Right cardiac atrium (tissue), 5 donors: ENCODE data around the gene RNF149. TPM values are rescaled to one million over a fixed set of nuclear protein-coding genes. Genes with fewer than 3 reads are reported as not detected.

ENCODE experiments used
- ATAC-seq, 2 donors: fragments of 200-7000 bp; cut with Tn5 transposase; one replicate each; pipeline versions ENCODE4 v1.8.0 to v1.9.1; 2020; ENCODE audit warnings: moderate library complexity in 2 of 2, mild to moderate bottlenecking in 1 of 2
- DNase-seq, 3 donors: peaks; one replicate each; pipeline ENCODE4 v3.0.0-alpha.2; 2020
- H3K27ac ChIP-seq: one replicate; pipeline ENCODE4 v1.5.1; 2013; ENCODE audit warnings: mild to moderate bottlenecking, low read length, control low read depth, moderate library complexity
- H3K27me3 ChIP-seq: one replicate; pipeline ENCODE4 v1.6.1; 2013; ENCODE audit not compliant: control insufficient read depth, insufficient read depth
- H3K4me1 ChIP-seq: one replicate; pipeline ENCODE4 v1.6.1; 2013; ENCODE audit warnings: low read length; ENCODE audit not compliant: control insufficient read depth, insufficient read depth
- H3K4me3 ChIP-seq: one replicate; pipeline ENCODE4 v1.5.1; 2013; ENCODE audit warnings: low read length, control low read depth
- H3K9me3 ChIP-seq: one replicate; pipeline ENCODE4 v1.6.1; 2013; ENCODE audit warnings: low read length; ENCODE audit not compliant: control insufficient read depth
- WGBS: extraction: QIAGEN DNeasy Blood & Tissue Kit; methylation state at CpG from one replicate; pipeline ENCODE4 v1.1.7; 2013; 5-methylcytosine and 5-hydroxymethylcytosine counted together
- intact Hi-C, 4 donors: fragments of 100-400 bp; cut with DNase I; formaldehyde crosslinking; loops; one replicate each; pipeline versions ENCODE4 v1.11.0 to v1.14.0; 2022 to 2023
- polyA plus RNA-seq: library from polyadenylated mRNA; stranded (reverse); fragments of 200-250 nt; gene quantifications from one replicate; pipeline ENCODE4 v1.2.3, GENCODE V29; 2013
- total RNA-seq, 4 donors: library from RNA; stranded (reverse); fragmentation: NEBNext Ultra II Directional; extraction: Animal tissue kit (Norgen Biotek cat#: 25700); gene quantifications; one replicate each; pipeline ENCODE4 v1.2.1, GENCODE V29; 2021
- donor health status: healthy with polysubstance abuse.
- donor health status: DM: no; HTN: yes; CAD: no.
- donor health status: DM: no; HTN: no; CAD: no.
- donor health status: DM: no; HTN: yes; CAD: no; lungs with severe emphysema.
- donor health status: DM: yes; HTN: yes; CAD: no.

RNF149 gene
- total and polyA plus RNA-seq, 5 donors = 18.0 to 40.6 (median 22.7) TPM

DNA sequence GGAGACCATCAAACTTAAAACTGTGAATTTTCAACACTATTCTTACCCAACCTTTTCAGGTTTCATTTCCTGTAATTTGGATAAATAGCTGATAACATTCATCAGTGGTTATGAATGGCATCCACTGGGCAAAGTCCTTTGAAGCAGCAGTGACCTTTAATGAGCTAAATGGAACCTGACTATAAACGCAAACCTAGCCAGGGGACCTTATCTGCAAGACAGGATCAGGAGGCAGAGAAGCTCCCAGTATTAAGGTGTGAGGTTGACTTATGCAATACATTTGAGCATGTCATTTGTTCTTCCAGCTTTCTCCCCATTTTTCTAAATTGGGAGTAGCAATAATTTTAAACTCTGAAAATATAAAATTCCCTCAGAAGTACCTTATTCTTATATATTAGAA is 40.4 kb upstream of the RNF149 start:
- WGBS = 63% methylated on average over 1 of the region's 1 CpG
- intact Hi-C loops = loop anchor here in 1 of 4 donors (10.0 kb wide), 1 partner anchor 486 kb away; no protein-coding TSS in a partner anchor
- Histone ChIP-seq H3K9me3 (no peaks in the 10 kb centered on the region), H3K4me3 (no peak overlapping the region), H3K4me1 (no peaks in the 10 kb centered on the region), H3K27ac (no peak overlapping the region), H3K27me3 (no peaks in the 10 kb centered on the region)
- no peak for DNase-seq
- no peak for ATAC-seq

DNA sequence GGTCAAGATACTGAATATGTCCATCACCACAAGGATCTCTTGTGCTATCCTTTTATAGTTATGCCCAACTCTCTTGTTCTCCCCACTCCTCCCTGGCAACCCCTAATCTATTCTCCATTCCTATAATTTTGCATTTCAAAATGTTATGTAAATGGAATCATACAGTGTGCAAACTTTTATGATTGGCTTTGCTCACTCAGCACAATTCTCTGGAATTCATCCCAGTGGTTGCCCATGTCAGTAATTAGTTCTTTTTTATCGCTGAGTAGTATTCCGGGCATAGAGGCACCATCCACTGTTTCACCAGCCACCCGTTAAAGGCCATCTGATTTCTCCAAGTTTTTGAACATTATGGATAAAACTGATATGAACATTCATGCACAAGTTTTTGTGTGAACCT is 38.4 kb upstream of the RNF149 start:
- no peaks in the 10 kb centered on the region for H3K27me3 ChIP-seq
- no peaks in the 10 kb centered on the region for H3K4me1 ChIP-seq
- DNase-seq (no peak), ATAC-seq (no peak)
- WGBS = 98% methylated on average over 3 of the region's 3 CpGs
- no peak overlapping the region for H3K4me3 ChIP-seq
- H3K9me3 ChIP-seq = no peaks in the 10 kb centered on the region
- H3K27ac ChIP-seq = no peak overlapping the region
- intact Hi-C loops = loop anchor here in 1 of 4 donors (10.0 kb wide), 1 partner anchor 488 kb away; no protein-coding TSS in a partner anchor

DNA sequence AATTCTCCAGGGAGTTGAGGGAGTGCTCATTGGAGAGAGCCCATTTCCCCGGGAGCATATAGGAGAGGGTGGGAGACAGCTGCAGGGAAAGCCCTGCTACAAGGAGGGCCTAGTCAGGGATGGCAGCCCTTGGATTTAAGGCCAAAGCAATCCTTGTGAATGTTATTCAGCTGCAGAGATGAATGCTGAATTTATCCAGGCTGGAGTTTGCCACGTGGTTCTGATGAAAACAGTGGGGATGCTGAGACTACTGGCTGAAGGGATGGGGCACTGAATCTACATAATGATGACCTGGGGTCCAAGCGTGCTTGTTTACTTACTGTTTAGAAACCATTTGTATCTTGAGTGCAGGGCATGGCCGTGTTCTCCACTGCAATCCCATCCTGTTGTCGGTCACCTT is 35.6 kb upstream of the RNF149 start:
- WGBS = 68% methylated on average over 5 of the region's 5 CpGs
- H3K27me3 ChIP-seq = no peaks in the 10 kb centered on the region
- no peak overlapping the region for H3K4me3 ChIP-seq
- ATAC-seq (no peak), DNase-seq (no peak)
- H3K27ac ChIP-seq = no peak overlapping the region
- H3K9me3 ChIP-seq = no peaks in the 10 kb centered on the region
- intact Hi-C loops = loop anchor here in 1 of 4 donors (10.0 kb wide), 1 partner anchor 491 kb away; no protein-coding TSS in a partner anchor
- no peaks in the 10 kb centered on the region for H3K4me1 ChIP-seq

DNA sequence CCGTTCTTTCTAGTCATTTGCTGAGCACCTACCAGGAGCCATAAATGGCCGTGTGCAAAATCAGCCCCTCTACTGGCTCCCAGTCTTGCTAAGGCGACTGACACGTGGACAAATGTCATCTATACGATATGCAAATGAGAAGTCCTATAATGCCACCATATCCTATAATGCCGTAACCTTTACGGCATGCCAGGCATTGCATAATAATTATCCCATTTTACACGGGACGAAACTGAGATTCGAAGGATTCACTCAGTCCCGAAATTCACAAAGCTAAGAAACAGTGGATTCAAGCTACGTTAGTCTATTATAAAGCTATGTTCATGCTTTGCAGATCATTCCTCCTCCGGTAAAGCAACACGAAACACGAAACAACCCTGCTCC is 34.1 kb upstream of the RNF149 start:
- ATAC-seq = no peak
- intact Hi-C loops = loop anchor here in 1 of 4 donors (10.0 kb wide), 1 partner anchor 492 kb away; no protein-coding TSS in a partner anchor
- no peaks in the 10 kb centered on the region for H3K9me3 ChIP-seq
- no peak for DNase-seq
- no peak overlapping the region for H3K4me3 ChIP-seq
- no peaks in the 10 kb centered on the region for H3K27me3 ChIP-seq
- 91% methylated on average over 15 of the region's 15 CpGs for WGBS
- H3K27ac ChIP-seq = no peak overlapping the region
- H3K4me1 ChIP-seq = no peaks in the 10 kb centered on the region

DNA sequence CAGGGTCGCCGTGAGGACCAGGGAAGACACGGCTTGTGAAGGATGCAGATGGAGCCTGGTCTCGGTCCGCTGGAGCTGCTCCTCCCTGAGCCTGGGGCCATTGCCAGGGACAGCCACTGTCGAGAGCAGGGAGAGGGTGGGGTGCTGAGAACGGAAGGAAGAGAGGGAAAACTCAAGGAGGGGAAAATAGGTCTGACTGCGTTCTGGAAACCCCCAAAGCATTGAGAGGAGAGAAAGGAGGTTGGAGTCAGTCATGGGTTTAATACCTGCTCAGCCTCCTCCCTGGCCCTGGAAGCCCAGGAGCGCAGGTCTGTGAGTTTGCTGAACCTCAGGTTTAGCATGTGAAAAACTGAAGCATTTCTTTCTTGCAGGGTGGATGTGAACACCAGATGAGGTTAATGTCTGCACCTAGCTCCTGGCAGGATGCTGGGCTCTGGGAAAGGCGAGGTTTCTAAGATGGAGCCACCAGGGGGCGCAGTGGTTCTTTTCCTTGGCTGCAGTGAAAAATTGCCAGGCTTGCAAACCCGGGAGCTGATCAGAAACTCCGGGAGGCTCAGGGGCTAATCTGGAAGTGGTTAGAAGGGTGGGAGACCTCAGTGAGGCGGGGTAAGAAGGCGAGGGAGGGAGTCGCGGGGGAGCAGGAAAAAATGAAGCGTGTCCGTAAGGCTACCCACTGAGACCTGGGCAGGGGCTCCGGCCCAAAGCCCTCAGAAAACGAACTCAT is 33.6 kb upstream of the RNF149 start:
- Histone ChIP-seq H3K9me3 (no peaks in the 10 kb centered on the region), H3K4me3 (no peak overlapping the region), H3K4me1 (no peaks in the 10 kb centered on the region), H3K27ac (no peak overlapping the region), H3K27me3 (no peaks in the 10 kb centered on the region)
- intact Hi-C loops = loop anchor here in 1 of 4 donors (10.0 kb wide), 1 partner anchor 493 kb away; no protein-coding TSS in a partner anchor
- DNase-seq (peak; percentile 75 to 89 (median 87)), ATAC-seq (peak; percentile 62 to 74)
- 55% methylated on average over 21 of the region's 21 CpGs for WGBS

DNA sequence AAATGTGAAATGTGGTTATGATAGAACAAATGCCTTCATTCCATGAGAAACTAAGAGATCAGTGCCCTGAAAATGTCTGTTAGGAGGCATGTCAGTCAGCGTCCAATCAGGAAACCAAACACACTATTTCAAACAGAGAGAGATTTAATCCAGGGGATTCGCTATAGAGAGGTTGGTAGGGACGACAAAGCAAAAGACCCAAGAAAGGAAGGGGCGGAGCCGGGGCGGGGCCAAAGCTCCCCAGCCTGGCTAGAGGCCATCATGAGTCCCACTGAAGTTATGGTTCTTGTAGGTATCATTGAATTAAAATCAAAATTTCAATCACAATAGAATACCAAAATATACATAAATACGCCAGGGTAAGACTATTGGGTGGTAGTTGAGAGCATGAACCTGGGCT is 32.9 kb upstream of the RNF149 start:
- Histone ChIP-seq H3K9me3 (no peaks in the 10 kb centered on the region), H3K4me1 (no peaks in the 10 kb centered on the region), H3K27me3 (no peaks in the 10 kb centered on the region), H3K27ac (no peak overlapping the region), H3K4me3 (no peak overlapping the region)
- WGBS = 83% methylated on average over 7 of the region's 7 CpGs
- peak in 1 of 3 donors; percentile 73 for DNase-seq
- ATAC-seq = peak in 1 of 2 donors; percentile 40
- intact Hi-C loops = loop anchor here in 1 of 4 donors (10.0 kb wide), 1 partner anchor 493 kb away; no protein-coding TSS in a partner anchor

DNA sequence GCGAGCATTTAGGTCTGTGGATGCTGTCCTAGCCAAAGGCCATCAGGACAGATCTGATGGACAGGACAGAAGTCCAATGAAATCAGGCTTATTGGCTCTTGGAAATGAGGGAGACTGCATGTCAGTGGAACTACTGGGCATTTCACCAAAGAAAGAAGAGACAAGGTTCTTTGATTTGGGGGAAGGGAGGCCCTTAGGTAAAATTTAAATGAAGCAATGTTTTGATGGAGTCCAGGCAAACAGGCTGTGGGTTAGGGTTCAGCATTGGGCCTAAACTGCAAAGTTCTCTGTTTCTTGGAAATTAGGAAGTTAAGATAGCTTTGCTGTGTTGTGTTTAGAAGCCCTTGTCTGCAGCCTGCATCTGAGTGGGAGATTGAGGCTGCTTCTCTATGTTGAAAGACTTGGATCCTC is 31.6 kb upstream of the RNF149 start:
- Histone ChIP-seq H3K27ac (no peak overlapping the region), H3K27me3 (no peaks in the 10 kb centered on the region), H3K9me3 (no peaks in the 10 kb centered on the region), H3K4me3 (no peak overlapping the region), H3K4me1 (no peaks in the 10 kb centered on the region)
- DNase-seq (no peak), ATAC-seq (no peak)
- intact Hi-C loops = loop anchor here in 1 of 4 donors (10.0 kb wide), 1 partner anchor 495 kb away; no protein-coding TSS in a partner anchor
- 91% methylated on average over 1 of the region's 1 CpG for WGBS

DNA sequence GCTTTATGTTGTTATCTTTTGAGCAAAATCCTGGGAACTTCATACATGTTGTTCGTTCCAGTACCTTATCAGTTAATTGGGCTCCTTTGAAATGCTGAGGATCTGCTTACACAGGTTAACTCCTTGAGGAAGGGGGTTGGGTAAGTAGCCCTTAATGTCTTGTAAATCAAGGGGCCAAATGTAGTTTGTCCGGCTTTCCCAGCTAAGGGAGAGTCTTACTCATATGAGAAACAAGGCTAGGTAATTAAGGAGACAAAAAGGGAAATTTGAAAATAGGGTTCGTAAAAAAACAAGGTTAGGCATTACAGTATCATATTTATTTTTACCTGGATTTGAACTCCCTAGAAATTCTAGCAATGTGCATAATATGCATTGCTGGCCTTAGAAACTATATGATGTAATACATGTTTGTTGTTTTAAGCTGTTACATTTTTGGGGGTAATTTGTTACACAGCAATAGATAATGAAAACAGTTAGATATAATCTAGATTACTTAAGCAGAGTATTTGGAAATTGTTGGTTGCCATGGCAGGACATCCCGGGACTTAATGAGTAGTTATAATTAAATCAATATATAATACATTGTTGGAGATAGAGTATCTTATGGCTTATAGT is 30.9 kb upstream of the RNF149 start:
- no peaks in the 10 kb centered on the region for H3K9me3 ChIP-seq
- intact Hi-C loops = no loop called here
- no peak for DNase-seq
- no peaks in the 10 kb centered on the region for H3K27me3 ChIP-seq
- no peaks in the 10 kb centered on the region for H3K4me1 ChIP-seq
- ATAC-seq = no peak
- no peak overlapping the region for H3K4me3 ChIP-seq
- H3K27ac ChIP-seq = no peak overlapping the region
- 81% methylated on average over 4 of the region's 4 CpGs for WGBS

DNA sequence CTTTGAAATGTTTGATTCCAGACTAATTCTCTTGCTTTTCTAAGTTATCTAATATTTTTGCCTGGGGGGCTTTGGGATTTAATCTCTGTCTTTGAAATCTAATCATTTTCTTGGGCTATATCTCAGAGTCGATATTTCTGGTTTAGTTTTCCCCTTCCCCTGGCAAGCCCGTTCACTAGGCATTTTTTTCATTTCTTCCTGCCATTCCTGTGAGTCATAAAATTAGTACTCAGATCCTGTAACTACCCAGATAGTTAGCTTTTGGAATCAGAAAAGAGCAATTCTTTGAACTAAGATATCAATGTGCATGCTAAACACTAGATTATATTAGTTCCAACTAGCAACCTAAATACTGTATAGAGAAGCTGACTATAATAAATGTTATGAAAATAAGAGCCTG is 29.4 kb upstream of the RNF149 start:
- H3K4me3 ChIP-seq = no peak overlapping the region
- WGBS = 41% methylated on average over 2 of the region's 2 CpGs
- ATAC-seq (no peak), DNase-seq (no peak)
- intact Hi-C loops = no loop called here
- no peaks in the 10 kb centered on the region for H3K27me3 ChIP-seq
- H3K4me1 ChIP-seq = no peaks in the 10 kb centered on the region
- H3K27ac ChIP-seq = no peak overlapping the region
- H3K9me3 ChIP-seq = no peaks in the 10 kb centered on the region

DNA sequence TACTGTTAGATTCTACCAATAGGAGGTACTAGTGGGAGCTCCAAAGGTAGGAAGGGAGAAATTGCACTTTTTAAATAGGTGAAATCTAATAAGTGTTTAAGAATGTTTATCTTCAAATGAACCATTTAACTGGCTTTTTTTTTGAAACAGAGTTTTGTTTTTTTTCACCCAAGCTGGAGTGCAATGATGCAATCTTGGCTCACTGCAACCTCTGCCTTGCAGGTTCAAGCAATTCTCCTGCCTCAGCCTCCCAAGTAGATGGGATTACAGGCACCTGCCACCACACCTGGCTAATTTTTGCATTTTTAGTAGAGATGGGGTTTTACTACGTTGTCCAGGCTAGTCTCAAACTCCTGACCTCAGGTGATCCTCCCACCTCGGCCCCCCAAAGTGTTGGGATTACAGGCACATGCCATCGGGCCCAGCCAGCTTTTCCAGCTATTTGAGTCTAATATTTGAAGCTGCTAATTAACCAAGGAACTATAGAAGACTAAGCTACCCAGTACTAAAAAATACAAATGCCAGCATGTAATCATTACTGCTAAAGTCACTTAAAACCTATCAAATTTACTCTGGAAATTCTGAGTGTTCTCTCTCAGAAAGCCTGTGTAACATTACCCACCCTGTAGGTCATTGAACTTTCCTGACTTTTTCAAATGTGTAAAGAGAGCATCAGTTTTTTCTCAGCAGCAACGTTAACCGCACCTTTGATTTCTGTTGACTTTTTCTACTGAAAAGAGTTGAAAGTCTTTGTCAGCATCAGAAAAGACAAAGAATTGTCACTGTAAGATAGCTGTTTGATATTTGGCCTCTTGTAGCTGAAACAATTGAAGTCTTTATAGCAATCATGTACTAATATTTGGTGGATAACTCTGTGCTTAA is 24.6 kb upstream of the RNF149 start:
- Histone ChIP-seq H3K9me3 (no peaks in the 10 kb centered on the region), H3K27ac (no peak overlapping the region), H3K4me3 (no peak overlapping the region), H3K4me1 (peaks cover 2% of the 10 kb centered on the region), H3K27me3 (no peaks in the 10 kb centered on the region)
- 76% methylated on average over 5 of the region's 5 CpGs for WGBS
- intact Hi-C loops = no loop called here
- DNase-seq (no peak), ATAC-seq (no peak)
